Left ventricle myocardium inferior (tissue), 1 donor: ENCODE results near the gene TOMM5. TPM values are rescaled to one million over a fixed set of nuclear protein-coding genes. Genes with fewer than 3 reads are reported as not detected.

ENCODE experiments used
- DNase-seq: peaks from one replicate; pipeline ENCODE4 v3.0.0-alpha.2; 2020
- H3K27ac ChIP-seq: fragments of 200-600 bp; replicated peaks from 2 replicates; pipeline ENCODE4 v1.8.0; 2021
- H3K27me3 ChIP-seq: fragments of 200-600 bp; 2 replicates; pipeline ENCODE4 v1.8.0; 2021; ENCODE audit warnings: low read depth
- H3K36me3 ChIP-seq: fragments of 200-600 bp; 2 replicates; pipeline ENCODE4 v1.8.0; 2021
- H3K4me1 ChIP-seq: fragments of 200-600 bp; 2 replicates; pipeline ENCODE4 v1.8.0; 2021
- H3K4me3 ChIP-seq: fragments of 200-600 bp; 2 replicates; pipeline ENCODE4 v1.8.0; 2021; ENCODE audit warnings: mild to moderate bottlenecking, moderate library complexity
- H3K9me3 ChIP-seq: fragments of 200-600 bp; replicated peaks from 2 replicates; pipeline ENCODE4 v1.8.0; 2021
- intact Hi-C: fragments of 100-400 bp; cut with micrococcal nuclease; formaldehyde crosslinking; loops from one replicate; pipeline ENCODE4 v1.11.0; 2022
- total RNA-seq: library from RNA; stranded (reverse); fragmentation: NEBNext Ultra II Directional; extraction: Animal tissue kit (Norgen Biotek cat#: 25700); gene quantifications from one replicate; pipeline ENCODE4 v1.2.1, GENCODE V29; 2021
- TF ChIP-seq, protein P1 (sequence below): fragments of 200-600 bp; IDR thresholded peaks from 2 replicates; pipeline ENCODE4 v1.8.0; 2021; ENCODE audit warnings: antibody characterized with exemption, mild to moderate bottlenecking, borderline replicate concordance
- donor health status: DM: no; HTN: yes; CAD: no; lungs with severe emphysema.

Gene TOMM5
- total RNA-seq, 1 donor from 2014 or later: 56.4 TPM

- H3K9me3 ChIP-seq: no peaks in the 10 kb centered on the region
- no peak overlapping the region for H3K4me3 ChIP-seq
- no peak overlapping the region for H3K27ac ChIP-seq
- no peak for DNase-seq
- H3K27me3 ChIP-seq: no peaks in the 10 kb centered on the region
- intact Hi-C loops: no loop called here
- H3K36me3 ChIP-seq: peaks cover 3% of the 10 kb centered on the region
- H3K4me1 ChIP-seq: no peaks in the 10 kb centered on the region
- TF ChIP-seq, protein P1, sequence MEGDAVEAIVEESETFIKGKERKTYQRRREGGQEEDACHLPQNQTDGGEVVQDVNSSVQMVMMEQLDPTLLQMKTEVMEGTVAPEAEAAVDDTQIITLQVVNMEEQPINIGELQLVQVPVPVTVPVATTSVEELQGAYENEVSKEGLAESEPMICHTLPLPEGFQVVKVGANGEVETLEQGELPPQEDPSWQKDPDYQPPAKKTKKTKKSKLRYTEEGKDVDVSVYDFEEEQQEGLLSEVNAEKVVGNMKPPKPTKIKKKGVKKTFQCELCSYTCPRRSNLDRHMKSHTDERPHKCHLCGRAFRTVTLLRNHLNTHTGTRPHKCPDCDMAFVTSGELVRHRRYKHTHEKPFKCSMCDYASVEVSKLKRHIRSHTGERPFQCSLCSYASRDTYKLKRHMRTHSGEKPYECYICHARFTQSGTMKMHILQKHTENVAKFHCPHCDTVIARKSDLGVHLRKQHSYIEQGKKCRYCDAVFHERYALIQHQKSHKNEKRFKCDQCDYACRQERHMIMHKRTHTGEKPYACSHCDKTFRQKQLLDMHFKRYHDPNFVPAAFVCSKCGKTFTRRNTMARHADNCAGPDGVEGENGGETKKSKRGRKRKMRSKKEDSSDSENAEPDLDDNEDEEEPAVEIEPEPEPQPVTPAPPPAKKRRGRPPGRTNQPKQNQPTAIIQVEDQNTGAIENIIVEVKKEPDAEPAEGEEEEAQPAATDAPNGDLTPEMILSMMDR: no peak
These were observed 25.7 kb downstream of the TOMM5 start for GRCh38 chr9:37566716-37567115.

DNA sequence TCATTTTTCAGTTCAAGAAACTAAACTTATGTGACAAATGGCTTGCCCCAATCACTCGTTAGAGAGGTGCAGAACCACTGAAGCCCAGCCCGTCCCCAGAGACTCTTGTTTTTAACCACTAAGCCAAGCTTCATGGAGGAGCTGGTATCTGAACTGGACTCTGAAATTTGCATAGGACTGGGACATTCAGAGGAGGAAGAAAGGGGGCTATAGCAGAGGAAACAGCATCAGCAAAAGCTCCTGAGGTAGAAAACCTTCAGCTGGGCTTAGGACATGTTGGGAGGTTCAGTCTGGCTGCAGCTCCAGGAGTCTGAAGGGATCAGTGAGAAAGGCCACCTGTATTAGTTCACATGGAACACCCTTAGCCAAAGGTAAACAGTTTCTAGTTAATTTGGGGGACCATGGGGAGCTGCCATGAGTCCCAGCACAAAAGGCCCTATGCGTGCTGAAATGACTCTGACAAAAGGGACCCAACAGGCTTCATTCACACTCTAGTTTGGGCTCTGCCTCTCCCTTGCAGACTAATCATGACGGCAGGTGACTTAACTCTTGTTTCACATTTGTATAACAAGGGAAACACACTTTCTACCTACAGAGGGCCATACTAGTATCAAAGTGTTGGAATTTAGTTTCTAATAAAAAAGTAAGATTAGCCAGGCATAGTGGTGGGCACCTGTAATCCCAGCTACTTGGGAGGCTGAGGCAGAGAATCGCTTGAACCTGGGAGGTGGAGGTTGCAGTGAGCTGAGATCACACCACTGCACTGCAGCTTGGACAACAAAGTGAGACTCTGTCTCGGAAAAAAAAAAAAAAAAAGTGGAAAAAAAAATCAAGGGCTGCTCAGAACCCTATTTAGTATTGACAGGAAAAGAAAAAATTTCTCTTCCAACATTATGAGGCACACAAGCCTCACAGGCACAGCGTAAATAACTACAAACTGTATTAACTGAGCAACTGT, 26.5 kb downstream of the TOMM5 start:
- no peak for DNase-seq
- H3K9me3 ChIP-seq: no peaks in the 10 kb centered on the region
- no peaks in the 10 kb centered on the region for H3K4me1 ChIP-seq
- H3K36me3 ChIP-seq: peaks cover 3% of the 10 kb centered on the region
- intact Hi-C loops: no loop called here
- TF ChIP-seq, protein P1: no peak
- H3K27ac ChIP-seq: no peak overlapping the region
- no peaks in the 10 kb centered on the region for H3K27me3 ChIP-seq
- H3K4me3 ChIP-seq: no peak overlapping the region

GRCh38 chr9:37564916-37565315, 27.5 kb downstream of the TOMM5 start:
- H3K4me1 ChIP-seq: no peaks in the 10 kb centered on the region
- H3K4me3 ChIP-seq: no peak overlapping the region
- no peaks in the 10 kb centered on the region for H3K9me3 ChIP-seq
- no peak overlapping the region for H3K27ac ChIP-seq
- H3K27me3 ChIP-seq: no peaks in the 10 kb centered on the region
- no peak for DNase-seq
- TF ChIP-seq, protein P1: no peak
- intact Hi-C loops: no loop called here
- peaks cover 3% of the 10 kb centered on the region for H3K36me3 ChIP-seq

GRCh38 chr9:37563806-37564513, 28.4 kb downstream of the TOMM5 start:
- TF ChIP-seq, protein P1: no peak
- Histone ChIP-seq H3K36me3 (peaks cover 3% of the 10 kb centered on the region), H3K27me3 (no peaks in the 10 kb centered on the region), H3K9me3 (no peaks in the 10 kb centered on the region), H3K4me1 (no peaks in the 10 kb centered on the region), H3K4me3 (no peak overlapping the region), H3K27ac (no peak overlapping the region)
- no peak for DNase-seq
- intact Hi-C loops: no loop called here

DNA sequence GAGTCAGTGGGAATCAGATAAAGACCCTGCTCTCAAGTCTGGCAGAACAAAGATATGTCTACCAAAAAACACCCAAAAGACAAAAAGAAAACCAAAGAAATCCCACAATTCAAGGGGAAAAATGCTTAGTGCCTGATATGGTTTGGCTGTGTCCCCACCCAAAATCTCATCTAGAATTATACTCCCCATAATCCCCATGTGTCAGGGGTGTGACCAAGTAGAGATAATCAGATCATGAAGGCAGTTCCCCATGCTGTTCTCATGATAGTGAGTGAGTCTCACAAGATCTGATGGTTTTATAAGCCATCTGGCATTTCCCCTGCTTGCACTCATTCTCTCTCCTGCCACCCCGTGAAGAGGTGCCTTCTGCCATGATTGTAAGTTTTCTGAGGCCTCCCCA, 29.6 kb downstream of the TOMM5 start:
- H3K36me3 ChIP-seq: no peaks in the 10 kb centered on the region
- H3K27ac ChIP-seq: no peak overlapping the region
- intact Hi-C loops: no loop called here
- no peak for DNase-seq
- H3K9me3 ChIP-seq: no peaks in the 10 kb centered on the region
- H3K4me3 ChIP-seq: no peak overlapping the region
- no peaks in the 10 kb centered on the region for H3K4me1 ChIP-seq
- no peaks in the 10 kb centered on the region for H3K27me3 ChIP-seq
- TF ChIP-seq, protein P1: no peak
